ENCODE results near the gene APOO. TPM values are rescaled to one million over a fixed set of nuclear protein-coding genes. Genes with fewer than 3 reads are reported as not detected.

Gene APOO
- total RNA-seq (2016; rRNA removed; fragmentation: Illumina TruSeq; extraction: Trizol), result 22.1 and 27.8 TPM in 2 replicates
- 6.1 and 11.7 TPM in 2 replicates for total RNA-seq (2016; cell fraction: cytosol; rRNA removed; fragmentation: Illumina TruSeq; extraction: Trizol; ENCODE audit: low read depth)
- total RNA-seq (2016; cell fraction: insoluble cytoplasmic fraction; rRNA removed; fragmentation: Illumina TruSeq; extraction: Trizol), result 18.2 and 21.4 TPM in 2 replicates
- total RNA-seq (2016; cell fraction: membrane; rRNA removed; fragmentation: Illumina TruSeq; extraction: Trizol), result 11.4 and 12.0 TPM in 2 replicates
- 11.2 and 13.5 TPM in 2 replicates for total RNA-seq (2016; cell fraction: nucleus; rRNA removed; fragmentation: Illumina TruSeq; extraction: Trizol)
- 9.7 and 9.9 TPM in 2 replicates for polyA plus RNA-seq (2011; rRNA removed)
- polyA plus RNA-seq (2011; cell fraction: cytosol; rRNA removed), result 6.1 and 8.9 TPM in 2 replicates
- 1.6 and 2.5 TPM in 2 replicates for polyA plus RNA-seq (2011; cell fraction: nucleus; rRNA removed)
- polyA plus RNA-seq (2012), result 9.8 and 14.9 TPM in 2 replicates
- polyA plus RNA-seq (2016; cell fraction: cytosol; fragmentation: Illumina TruSeq; extraction: Trizol; ENCODE audit: low read depth), result 5.3 and 7.4 TPM in 2 replicates
- 23.0 and 23.5 TPM in 2 replicates for polyA plus RNA-seq (2016; cell fraction: insoluble cytoplasmic fraction; fragmentation: Illumina TruSeq; extraction: Trizol; ENCODE audit: low read depth)
- 8.0 and 10.7 TPM in 2 replicates for polyA plus RNA-seq (2016; cell fraction: membrane; fragmentation: Illumina TruSeq; extraction: Trizol; ENCODE audit: low read depth)
- polyA plus RNA-seq (2016; cell fraction: nucleus; fragmentation: Illumina TruSeq; extraction: Trizol; ENCODE audit: insufficient read depth, low read depth), result 14.6 and 17.4 TPM in 2 replicates
- 1.3 and 10.9 TPM in 2 replicates for polyA minus RNA-seq (2011; rRNA and poly(A)+ RNA removed; ENCODE audit: low replicate concordance)
- polyA minus RNA-seq (2011; cell fraction: cytosol; rRNA and poly(A)+ RNA removed), result 2.9 and 3.3 TPM in 2 replicates
- 2.1 and 3.2 TPM in 2 replicates for polyA minus RNA-seq (2011; cell fraction: nucleus; rRNA and poly(A)+ RNA removed)
- Bru-seq, nascent RNA, result percentile 38 among the genes with signal in this experiment
- BruChase-seq, experiment 1, labeled RNA remaining after a 6-hour chase, result percentile 36 among the genes with signal in this experiment
- BruChase-seq, experiment 2, labeled RNA remaining after a 2-hour chase, result percentile 37 among the genes with signal in this experiment
- long read RNA-seq, experiment 1, transcript APOO-201 (9 exons, 1,118 nt), result major isoform, 8 of 19 reads
- long read RNA-seq, experiment 1, partial matches to known transcripts, result 0 of 19 reads
- long read RNA-seq, experiment 1, other reads (novel, unspliced or antisense), result 11 of 19 reads
- long read RNA-seq, experiment 2, transcript APOO-201 (9 exons, 1,118 nt), result major isoform, 5 of 23 reads
- long read RNA-seq, experiment 2, partial matches to known transcripts, result 1 of 23 reads
- long read RNA-seq, experiment 2, other reads (novel, unspliced or antisense), result 16 of 23 reads

- POLR2A ChIA-PET, result interaction anchor here (0.9 to 2.2 kb wide), 6 partner anchors 118 to 165 kb away, joined by 3 to 8 read pairs (median 6); partner anchors contain the start of genes ACOT9, EIF2S3 and SAT1
- peak within 1 kb of the TSS; percentile 76 for H3K4me2 ChIP-seq (ENCODE audit: low read depth, low read length)
- peak; percentile 81 for DNase-seq (ENCODE audit: low spot score)
- peaks cover 29% of the 10 kb centered on the region for H3K4me1 ChIP-seq (ENCODE audit: insufficient read depth, low read length)
- intact Hi-C loops (cut with micrococcal nuclease; ENCODE audit: unreplicated experiment), result loop anchor here (1.0 to 2.0 kb wide), 2 partner anchors 117 to 147 kb away; partner anchors contain the start of gene EIF2S3
- H3K27ac ChIP-seq (ENCODE audit: extremely low read length, insufficient read depth, low read length), result peak within 1 kb of the TSS; percentile 86
- in situ Hi-C loops (cut with HindIII; ENCODE audit: extremely low pct_ligation_motif_present, low pct_unique_long_range_greater_than_20kb), result no loop called here
- ATAC-seq, result peak; percentile 96
- no peaks in the 10 kb centered on the region for H3K27me3 ChIP-seq (ENCODE audit: control insufficient read depth in 1 of 2, insufficient read depth in 2 of 2, low read length in 2 of 2)
- H3K9ac ChIP-seq (ENCODE audit: insufficient read depth, low read depth, low read length), result peak within 1 kb of the TSS; percentile 74
- no peaks in the 10 kb centered on the region for H3K36me3 ChIP-seq (replicated peaks in 1 of 2; ENCODE audit: control insufficient read depth in 1 of 2, insufficient read depth in 2 of 2, low read length in 2 of 2)
- WGBS (ENCODE audit: low lambda C conversion rate), result 0% methylated on average over 1 of the region's 81 CpGs
- H4K20me1 ChIP-seq (ENCODE audit: insufficient read depth, low read length), result no peaks in the 10 kb centered on the region
- peak; percentile 28 for FAIRE-seq
- H3K4me3 ChIP-seq (replicated peaks in 1 of 3; ENCODE audit: insufficient read depth in 1 of 3, low read depth in 2 of 3, low read length in 3 of 3), result peak within 1 kb of the TSS; percentile 65 to 75 (median 69)
- H2AFZ ChIP-seq (ENCODE audit: low read length), result peak within 1 kb of the TSS; percentile 92
- CTCF ChIA-PET (ENCODE audit: low intra/inter-chr PET ratio, low total read pairs), result interaction anchor here (0.9 kb wide), 1 partner anchor 213 kb away, joined by 3 read pairs; no protein-coding TSS in a partner anchor
- no TSS peak for BruUV-seq (replicated peaks)
- H3K9me3 ChIP-seq (ENCODE audit: low read length), result no peaks in the 10 kb centered on the region
- peaks cover 2% of the 10 kb centered on the region for H3K79me2 ChIP-seq (ENCODE audit: insufficient read depth, low read length)
- TF ChIP-seq KLF16 (CRISPR knock-in tag; IDR thresholded peaks at IDR 0.05), result no peak; a peak in 1 of 4 replicates
- TF ChIP-seq EZH2 (conservative IDR thresholded peaks at IDR 0.05; ENCODE audit: low read depth, low read length), result no peak
- no peak for TF ChIP-seq STAT5B (CRISPR knock-in tag; IDR thresholded peaks at IDR 0.05)
- peak; percentile 70; the same call in 1 of the 2 replicates for TF ChIP-seq TFDP2 (CRISPR knock-in tag; IDR thresholded peaks at IDR 0.05)
- no peak for TF ChIP-seq KDM1A (CRISPR knock-in tag; IDR thresholded peaks at IDR 0.05)
- peak; percentile 41 for TF ChIP-seq RAD21 (CRISPR knock-in tag; IDR thresholded peaks at IDR 0.05)
- TF ChIP-seq RFXANK (CRISPR knock-in tag; IDR thresholded peaks at IDR 0.05), result no peak
- TF ChIP-seq SRSF9 (IDR thresholded peaks at IDR 0.05; ENCODE audit: borderline replicate concordance, insufficient read depth, low read depth, low read length, poor library complexity, severe bottlenecking), result no peak
- peak; percentile 44; the same call in 1 of the 2 replicates for TF ChIP-seq SPEN (CRISPR knock-in tag; IDR thresholded peaks at IDR 0.05; ENCODE audit: low read depth)
- TF ChIP-seq KMT2B (CRISPR knock-in tag; IDR thresholded peaks at IDR 0.05), result peak; percentile 77
- TF ChIP-seq ZBTB4 (CRISPR knock-in tag; IDR thresholded peaks at IDR 0.05; ENCODE audit: borderline replicate concordance), result 0 out of 2 replicates have a peak, but pooled peaks have one; percentile 45
- no peak for TF ChIP-seq SMAD1 (CRISPR knock-in tag; IDR thresholded peaks at IDR 0.05; ENCODE audit: borderline replicate concordance, low read depth)
- TF ChIP-seq ZBTB20 (CRISPR knock-in tag; IDR thresholded peaks at IDR 0.05; ENCODE audit: borderline replicate concordance, low read depth), result peak; percentile 27; the same call in 1 of the 2 replicates
These were observed at the start of gene APOO, which contains the start of gene CXorf58 for GRCh38 chrX:23907498-23908218. APOO (minus strand) TSS chrX:23907938; CDS start chrX:23907702, 236 bp downstream. CXorf58 (plus strand) TSS chrX:23908006; CDS start chrX:23910303, 2,297 bp downstream.
